ENCODE data around the gene MSI2. TPM values are rescaled to one million over a fixed set of nuclear protein-coding genes. Genes with fewer than 3 reads are reported as not detected.

MSI2 gene
- total and polyA plus RNA-seq, 9 of the 15 experiments (the other 6 are each of a cell fraction or from before 2014, with no cell fraction given) = 4.6 to 61.8 (median 42.4) TPM

DNA sequence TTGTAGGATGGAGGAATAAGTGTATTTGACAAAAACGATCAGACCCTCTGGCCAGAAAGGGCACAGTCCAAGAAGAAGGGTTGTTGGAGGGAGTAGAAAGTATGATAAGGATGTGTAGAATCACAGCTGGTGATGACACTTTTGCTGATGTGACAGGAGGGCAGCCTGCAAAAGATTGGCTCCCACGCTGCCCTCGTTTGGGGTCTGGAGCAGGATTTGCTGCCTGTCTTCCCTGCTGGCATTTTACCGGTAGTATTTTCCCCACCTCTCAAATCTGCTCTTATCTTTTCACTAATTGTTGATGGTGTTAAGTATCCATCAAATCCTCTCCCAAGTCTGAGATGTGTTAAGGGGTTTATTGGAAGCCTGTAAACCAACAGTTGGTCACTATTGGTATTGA is 280.0 kb downstream of the MSI2 start (continued):
- TF ChIP-seq, protein P1, sequence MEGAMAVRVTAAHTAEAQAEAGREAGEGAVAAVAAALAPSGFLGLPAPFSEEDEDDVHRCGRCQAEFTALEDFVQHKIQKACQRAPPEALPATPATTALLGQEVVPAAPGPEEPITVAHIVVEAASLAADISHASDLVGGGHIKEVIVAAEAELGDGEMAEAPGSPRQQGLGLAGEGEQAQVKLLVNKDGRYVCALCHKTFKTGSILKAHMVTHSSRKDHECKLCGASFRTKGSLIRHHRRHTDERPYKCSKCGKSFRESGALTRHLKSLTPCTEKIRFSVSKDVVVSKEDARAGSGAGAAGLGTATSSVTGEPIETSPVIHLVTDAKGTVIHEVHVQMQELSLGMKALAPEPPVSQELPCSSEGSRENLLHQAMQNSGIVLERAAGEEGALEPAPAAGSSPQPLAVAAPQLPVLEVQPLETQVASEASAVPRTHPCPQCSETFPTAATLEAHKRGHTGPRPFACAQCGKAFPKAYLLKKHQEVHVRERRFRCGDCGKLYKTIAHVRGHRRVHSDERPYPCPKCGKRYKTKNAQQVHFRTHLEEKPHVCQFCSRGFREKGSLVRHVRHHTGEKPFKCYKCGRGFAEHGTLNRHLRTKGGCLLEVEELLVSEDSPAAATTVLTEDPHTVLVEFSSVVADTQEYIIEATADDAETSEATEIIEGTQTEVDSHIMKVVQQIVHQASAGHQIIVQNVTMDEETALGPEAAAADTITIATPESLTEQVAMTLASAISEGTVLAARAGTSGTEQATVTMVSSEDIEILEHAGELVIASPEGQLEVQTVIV (CRISPR knock-in tag; IDR thresholded peaks at IDR 0.05; ENCODE audit: borderline replicate concordance) = no peak
- TF ChIP-seq RHOXF2B (CRISPR knock-in tag; conservative IDR thresholded peaks at IDR 0.05) (no peak), SAFB2 (IDR thresholded peaks at IDR 0.05; ENCODE audit: borderline replicate concordance, low read depth, low read length, severe bottlenecking) (no peak)

DNA sequence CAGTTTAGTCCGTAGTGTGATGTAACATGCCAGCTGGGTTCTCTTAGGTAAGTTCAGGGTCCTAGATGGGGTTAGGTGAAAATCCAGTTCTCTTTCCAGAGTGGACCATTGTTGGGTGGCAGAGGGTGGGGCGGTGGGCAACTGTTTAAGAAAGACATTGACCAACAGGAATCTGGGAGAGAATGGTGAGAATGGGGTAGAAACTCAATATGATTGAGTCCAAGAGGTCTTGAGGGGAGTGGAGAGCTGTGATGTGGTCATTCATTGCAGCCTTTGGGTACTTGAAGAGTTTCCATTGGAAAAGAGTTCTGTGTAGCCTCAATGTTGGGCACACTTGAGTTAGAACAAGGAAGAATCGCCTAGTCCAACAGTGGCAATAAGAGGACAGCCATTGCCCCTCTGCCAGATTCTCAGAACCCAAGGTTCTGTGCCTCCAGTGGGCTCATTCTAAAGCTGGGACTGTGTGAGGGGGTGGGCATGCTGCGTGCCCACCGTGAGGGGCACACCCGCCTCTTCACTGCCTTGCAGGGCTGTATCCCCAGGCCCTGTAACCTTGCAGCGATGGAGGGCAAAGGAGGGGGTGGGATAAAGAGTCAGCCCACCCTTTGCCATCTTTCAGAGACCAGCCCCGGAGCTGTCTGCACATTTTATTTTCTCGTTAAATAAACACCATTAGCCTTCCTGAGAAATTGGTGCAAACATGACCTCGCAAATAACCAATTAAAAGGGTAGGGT is 280.6 kb downstream of the MSI2 start:
- DNase-seq (ENCODE audit: extremely low read depth in 1 of 4, low spot score in 3 of 4) (no peak), FAIRE-seq (no peak), ATAC-seq (no peak)
- ChIA-PET POLR2A (interaction anchor here (1.1 to 2.1 kb wide), 2 partner anchors 15 to 20 kb away, joined by 3 to 5 read pairs; no protein-coding TSS in a partner anchor), CTCF (ENCODE audit: low intra/inter-chr PET ratio) (no interaction called here)
- Histone ChIP-seq H3K4me3 (no peak overlapping the region), H3K4me2 (ENCODE audit: insufficient read depth, low read length) (no peak overlapping the region), H3K27ac (ENCODE audit: extremely low read depth, low read depth, low read length) (no peak overlapping the region), H3K79me2 (ENCODE audit: control insufficient read depth, insufficient read depth, low read length) (no peaks in the 10 kb centered on the region), H3K9me3 (replicated peaks; ENCODE audit: control insufficient read depth, insufficient read depth, low read depth, low read length) (no peaks in the 10 kb centered on the region), H3K9ac (ENCODE audit: insufficient read depth in 1 of 2, low read depth in 2 of 2, low read length in 2 of 2) (no peak overlapping the region), H3K36me3 (ENCODE audit: control insufficient read depth, insufficient read depth, low read length) (peaks cover 5% of the 10 kb centered on the region; the same call in 2 of the 3 replicates), H4K20me1 (replicated peaks; ENCODE audit: control insufficient read depth, insufficient read depth, low read length) (peaks cover 19% of the 10 kb centered on the region), H3K4me1 (replicated peaks in 1 of 2; ENCODE audit: control insufficient read depth in 2 of 2, insufficient read depth in 2 of 2, low read length in 2 of 2) (peaks cover 13 to 20% of the 10 kb centered on the region in 2 experiments), H3K27me3 (ENCODE audit: control insufficient read depth in 2 of 2, insufficient read depth in 2 of 2, low read length in 2 of 2) (no peaks in the 10 kb centered on the region), H2AFZ (ENCODE audit: low read depth, low read length) (no peak overlapping the region), H3K9me1 (ENCODE audit: control insufficient read depth, insufficient read depth, low read length) (no peaks in the 10 kb centered on the region)
- TF ChIP-seq RBM22 (IDR thresholded peaks at IDR 0.05; ENCODE audit: low read depth, low read length, poor library complexity, severe bottlenecking) = no peak
- TF ChIP-seq ZFP30 (CRISPR knock-in tag; IDR thresholded peaks at IDR 0.05; ENCODE audit: borderline replicate concordance) = no peak
- no peak for TF ChIP-seq ZNF174 (CRISPR knock-in tag; IDR thresholded peaks at IDR 0.05)
- no peak for TF ChIP-seq CBX2 (IDR thresholded peaks at IDR 0.05; ENCODE audit: insufficient read depth, low read length, poor library complexity, severe bottlenecking)
- TF ChIP-seq SRSF1 (IDR thresholded peaks at IDR 0.05; ENCODE audit: low read depth, low read length) = no peak
- BruUV-seq (replicated peaks) = no TSS peak
- in situ Hi-C loops (cut with MboI) (no loop called here), intact Hi-C loops (cut with micrococcal nuclease) (no loop called here)
- 82% methylated on average over 9 of the region's 10 CpGs for WGBS (ENCODE audit: insufficient coverage, low coverage, missing lambda C conversion rate)

Measured in K562 (cell line).